NOMO-1 treated with dmso at 0.1 percent for 144 hours (cell line): ENCODE results near the gene HM13.
"Not testable (repeated sequence)": the region's sequence is repeated elsewhere in the genome, so short reads cannot be mapped to it uniquely, and the experiment has no call there.

Experiments
- DNase-seq: peaks from one replicate; lab custom pipeline; 2025; ENCODE audit not compliant: unreplicated experiment; lab: John Stamatoyannopoulos, UW

HM13 gene

GRCh38 chr20:31580706-31581105, 66.5 kb downstream of the HM13 start:
- no peak for DNase-seq

GRCh38 chr20:31581391-31581790, 67.1 kb downstream of the HM13 start:
- DNase-seq, result no peak

GRCh38 chr20:31587545-31588389, 73.5 kb downstream of the HM13 start:
- no peak for DNase-seq

GRCh38 chr20:31590717-31591225, 76.5 kb downstream of the HM13 start:
- DNase-seq, result no peak

- no peak for DNase-seq
Observed at GRCh38 chr20:31593221-31594001, 79.2 kb downstream of the HM13 start.

- DNase-seq, result no peak
Observed at GRCh38 chr20:31594002-31594557, 79.8 kb downstream of the HM13 start.

GRCh38 chr20:31594558-31595379, 80.5 kb downstream of the HM13 start:
- no peak for DNase-seq

GRCh38 chr20:31595380-31595653, 81.1 kb downstream of the HM13 start:
- no peak for DNase-seq

- no peak for DNase-seq
Observed at GRCh38 chr20:31595654-31596411, 81.6 kb downstream of the HM13 start.

GRCh38 chr20:31596412-31596715, 82.1 kb downstream of the HM13 start:
- not testable (repeated sequence) for DNase-seq

GRCh38 chr20:31596831-31597480, 82.7 kb downstream of the HM13 start:
- DNase-seq, result no peak

GRCh38 chr20:31597481-31597855, 83.2 kb downstream of the HM13 start:
- no peak for DNase-seq

GRCh38 chr20:31602431-31602778, 88.2 kb downstream of the HM13 start:
- DNase-seq, result no peak

GRCh38 chr20:31602779-31603441, 88.7 kb downstream of the HM13 start:
- peak; percentile 63 for DNase-seq

GRCh38 chr20:31603822-31604566, 89.8 kb downstream of the HM13 start:
- peak; percentile 73 for DNase-seq

- no peak for DNase-seq
Observed at GRCh38 chr20:31604567-31605030, 90.4 kb downstream of the HM13 start.

- peak; percentile 88 for DNase-seq
Observed at GRCh38 chr20:31605031-31605901, 91.0 kb downstream of the HM13 start, which contains the start of gene ID1. ID1 (plus strand) TSS chr20:31605289; CDS start chr20:31605388, 99 bp downstream.
